Spleen (tissue), 7 donors: ENCODE measurements around the gene CPTP.

Source experiments
- POLR2A ChIP-seq, 3 donors: fragments of 450-650 bp; IDR thresholded peaks; one replicate each; pipeline ENCODE4 v1.5.1; 2017; ENCODE audit warnings: antibody characterized with exemption in 3 of 3, mild to moderate bottlenecking in 1 of 3
- POLR2AphosphoS5 ChIP-seq, 3 donors: sonication (generic); formaldehyde crosslinking; IDR thresholded peaks; one replicate each; pipeline ENCODE4 v1.5.1; 2017; ENCODE audit warnings: antibody characterized with exemption in 3 of 3
- TF ChIP-seq, protein P1 (sequence below), 11 experiments: fragments of 200-600 bp in 7 of 11; fragments of 450-650 bp in 4 of 11; sonication (generic) in 4 of 11; IDR thresholded peaks in 8 of 11; conservative IDR thresholded peaks in 3 of 11; 1 replicate in 7 of 11; 2 replicates in 4 of 11; pipeline versions ENCODE4 v1.4.0 to v1.8.0; 2016 to 2021; ENCODE audit warnings: antibody characterized with exemption in 11 of 11, inconsistent platforms in 4 of 11, mild to moderate bottlenecking in 1 of 11
- donor health status: DM: no; HTN: no; CAD: no; lungs with moderate emphysema.
- donor health status: DM: no; HTN: no; CAD: no.
- donor health status: DM: no; HTN: no; CAD: no.

DNA sequence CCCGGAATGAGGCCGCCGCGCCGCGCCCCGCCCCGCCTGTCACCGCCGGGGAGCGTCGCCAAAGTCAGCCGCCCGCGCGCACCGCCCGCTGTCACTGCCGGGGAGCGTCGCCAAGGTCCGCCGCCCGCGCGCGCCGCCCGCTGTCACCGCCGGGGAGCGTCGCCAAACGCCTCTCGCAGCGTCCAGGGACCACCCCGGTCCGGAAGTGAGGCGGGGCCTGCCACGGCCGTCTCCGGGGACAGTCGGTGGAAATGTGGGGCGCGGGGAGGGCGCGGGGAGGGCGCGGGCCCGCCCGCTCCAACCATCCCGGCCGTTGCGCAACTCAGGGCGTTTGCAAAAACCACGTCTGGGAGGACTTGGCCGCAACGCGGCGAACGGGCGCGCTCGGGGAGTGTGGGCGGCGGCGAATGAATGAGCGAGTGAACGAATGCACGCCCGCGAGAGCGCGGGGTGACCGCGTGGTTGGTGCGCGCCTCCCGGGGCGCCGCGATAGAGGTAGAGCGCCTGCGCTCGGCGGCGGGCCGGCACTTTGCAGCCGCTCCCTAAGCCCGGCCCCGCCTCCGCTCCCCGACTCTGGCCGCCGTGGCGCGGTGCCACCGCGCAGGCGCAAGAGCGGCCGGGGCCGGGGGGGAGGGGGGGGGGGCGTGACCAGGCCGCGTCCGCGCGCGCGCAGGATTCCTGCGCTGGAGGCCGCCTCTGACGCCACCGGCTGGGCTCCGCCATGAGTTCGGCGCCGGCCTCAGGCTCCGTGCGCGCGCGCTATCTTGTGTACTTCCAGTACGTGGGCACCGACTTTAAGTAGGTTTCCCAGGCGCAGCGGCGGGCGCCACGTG lies 16.5 kb upstream of the CPTP start, which contains the start of the genes ACAP3 and PUSL1:
- TF ChIP-seq, protein P1, sequence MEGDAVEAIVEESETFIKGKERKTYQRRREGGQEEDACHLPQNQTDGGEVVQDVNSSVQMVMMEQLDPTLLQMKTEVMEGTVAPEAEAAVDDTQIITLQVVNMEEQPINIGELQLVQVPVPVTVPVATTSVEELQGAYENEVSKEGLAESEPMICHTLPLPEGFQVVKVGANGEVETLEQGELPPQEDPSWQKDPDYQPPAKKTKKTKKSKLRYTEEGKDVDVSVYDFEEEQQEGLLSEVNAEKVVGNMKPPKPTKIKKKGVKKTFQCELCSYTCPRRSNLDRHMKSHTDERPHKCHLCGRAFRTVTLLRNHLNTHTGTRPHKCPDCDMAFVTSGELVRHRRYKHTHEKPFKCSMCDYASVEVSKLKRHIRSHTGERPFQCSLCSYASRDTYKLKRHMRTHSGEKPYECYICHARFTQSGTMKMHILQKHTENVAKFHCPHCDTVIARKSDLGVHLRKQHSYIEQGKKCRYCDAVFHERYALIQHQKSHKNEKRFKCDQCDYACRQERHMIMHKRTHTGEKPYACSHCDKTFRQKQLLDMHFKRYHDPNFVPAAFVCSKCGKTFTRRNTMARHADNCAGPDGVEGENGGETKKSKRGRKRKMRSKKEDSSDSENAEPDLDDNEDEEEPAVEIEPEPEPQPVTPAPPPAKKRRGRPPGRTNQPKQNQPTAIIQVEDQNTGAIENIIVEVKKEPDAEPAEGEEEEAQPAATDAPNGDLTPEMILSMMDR (IDR thresholded peaks at IDR 0.05 in 8 of 11, conservative IDR thresholded peaks at IDR 0.05 in 3 of 11): peak in 6 of 11 experiments; percentile 16 to 43 (median 28)
- TF ChIP-seq POLR2A (IDR thresholded peaks at IDR 0.05) (peak in 1 of 3 donors; percentile 28), POLR2AphosphoS5 (IDR thresholded peaks at IDR 0.05) (peak; percentile 75 to 77 (median 77))
